PC-9 (cell line): ENCODE measurements around the gene ZBTB48. TPM values are rescaled to one million over a fixed set of nuclear protein-coding genes. Genes with fewer than 3 reads are reported as not detected.

Experiments used
- BruUV-seq: library from RNA; stranded (reverse); fragments of 400-500 nt; replicated peaks from 2 replicates; lab custom pipeline; 2021; lab: Mats Ljungman, UMichigan
- CTCF ChIA-PET: fragments of 300-600 bp; sonication (Branson Sonifier 250); formaldehyde crosslinking; loops from one replicate; lab custom pipeline; 2022; ENCODE audit warnings: antibody characterized with exemption; lab: Charles Lee
- POLR2A ChIA-PET: fragments of 300-600 bp; sonication (Branson Sonifier 250); formaldehyde crosslinking; loops from one replicate; lab custom pipeline; 2022; ENCODE audit warnings: antibody characterized with exemption; ENCODE audit not compliant: unreplicated experiment; lab: Charles Lee
- DNase-seq, 2 experiments: peaks; one replicate each; pipeline versions ENCODE4 v3.0.0 to v3.0.0-alpha.2; 2015 to 2022; ENCODE audit warnings: mixed read lengths in 1 of 2
- H2AFZ ChIP-seq: fragments of 200-600 bp; sonication (generic); 2 replicates; pipeline ENCODE4 v1.8.1; 2017; ENCODE audit warnings: antibody characterized with exemption
- H3F3A ChIP-seq: fragments of 200-600 bp; sonication (generic); 2 replicates; pipeline ENCODE4 v1.8.1; 2017; ENCODE audit warnings: antibody characterized with exemption, mild to moderate bottlenecking, low read depth; ENCODE audit not compliant: insufficient read depth
- H3K27ac ChIP-seq: fragments of 200-600 bp; sonication (generic); 2 replicates; pipeline ENCODE4 v1.6.1; 2016; ENCODE audit warnings: mixed run types
- H3K27me3 ChIP-seq: fragments of 200-600 bp; sonication (generic); 2 replicates; pipeline ENCODE4 v1.6.1; 2016; ENCODE audit warnings: low read depth, mixed run types; ENCODE audit not compliant: insufficient read depth
- H3K36me3 ChIP-seq: fragments of 200-600 bp; sonication (generic); 2 replicates; pipeline ENCODE4 v1.6.1; 2016; ENCODE audit warnings: low read depth, mixed run types
- H3K4me1 ChIP-seq: fragments of 200-600 bp; sonication (generic); replicated peaks from 2 replicates; pipeline ENCODE4 v1.6.1; 2016; ENCODE audit warnings: mixed run types; ENCODE audit not compliant: insufficient read depth
- H3K4me2 ChIP-seq: fragments of 200-600 bp; sonication (generic); 2 replicates; pipeline ENCODE4 v1.6.1; 2017; ENCODE audit warnings: mixed run types
- H3K4me3 ChIP-seq: fragments of 200-600 bp; sonication (generic); 2 replicates; pipeline ENCODE4 v1.6.1; 2016; ENCODE audit warnings: mixed run types
- H3K79me2 ChIP-seq: fragments of 200-600 bp; sonication (generic); 2 replicates; pipeline ENCODE4 v1.6.1; 2017; ENCODE audit warnings: low read depth, mixed run types
- H3K9me2 ChIP-seq: fragments of 200-600 bp; sonication (generic); 2 replicates; pipeline ENCODE4 v1.8.1; 2017; ENCODE audit warnings: mild to moderate bottlenecking; ENCODE audit not compliant: insufficient read depth
- H3K9me3 ChIP-seq: fragments of 200-600 bp; sonication (generic); 2 replicates; pipeline ENCODE4 v1.8.1; 2016; ENCODE audit warnings: low read depth; ENCODE audit not compliant: insufficient read depth
- H4K20me1 ChIP-seq: fragments of 200-600 bp; sonication (generic); 2 replicates; pipeline ENCODE4 v1.8.1; 2017; ENCODE audit not compliant: insufficient read depth
- EZH2 ChIP-seq: fragments of 200-600 bp; sonication (generic); IDR thresholded peaks from 2 replicates; pipeline ENCODE4 v1.8.0; 2017; ENCODE audit warnings: antibody characterized with exemption, low read depth
- intact Hi-C: fragments of 100-400 bp; cut with micrococcal nuclease; formaldehyde crosslinking; loops from one replicate; pipeline ENCODE4 v1.10.0; 2022; ENCODE audit not compliant: unreplicated experiment
- total RNA-seq: library from RNA; stranded (reverse); gene quantifications from 2 replicates; pipeline ENCODE4 v1.2.3, GENCODE V29; 2021
- TF ChIP-seq, protein P1 (sequence below): fragments of 200-600 bp; sonication (generic); conservative IDR thresholded peaks from 2 replicates; pipeline ENCODE4 v1.6.1; 2017; ENCODE audit warnings: mixed run types, antibody characterized with exemption, mild to moderate bottlenecking, moderate library complexity

ZBTB48 gene
- total RNA-seq, 1 experiment from 2014 or later, result 17.2 TPM

DNA sequence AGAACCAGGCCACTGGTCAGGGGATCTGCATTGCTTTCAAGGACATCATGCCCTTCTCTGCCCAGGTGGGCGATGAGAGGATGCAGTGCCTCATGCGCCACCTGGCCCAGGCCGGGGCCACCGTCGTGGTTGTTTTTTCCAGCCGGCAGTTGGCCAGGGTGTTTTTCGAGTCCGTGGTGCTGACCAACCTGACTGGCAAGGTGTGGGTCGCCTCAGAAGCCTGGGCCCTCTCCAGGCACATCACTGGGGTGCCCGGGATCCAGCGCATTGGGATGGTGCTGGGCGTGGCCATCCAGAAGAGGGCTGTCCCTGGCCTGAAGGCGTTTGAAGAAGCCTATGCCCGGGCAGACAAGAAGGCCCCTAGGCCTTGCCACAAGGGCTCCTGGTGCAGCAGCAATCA lies 5.0 kb upstream of the ZBTB48 start:
- no peak for DNase-seq
- no peak for TF ChIP-seq EZH2
- TF ChIP-seq, protein P1, sequence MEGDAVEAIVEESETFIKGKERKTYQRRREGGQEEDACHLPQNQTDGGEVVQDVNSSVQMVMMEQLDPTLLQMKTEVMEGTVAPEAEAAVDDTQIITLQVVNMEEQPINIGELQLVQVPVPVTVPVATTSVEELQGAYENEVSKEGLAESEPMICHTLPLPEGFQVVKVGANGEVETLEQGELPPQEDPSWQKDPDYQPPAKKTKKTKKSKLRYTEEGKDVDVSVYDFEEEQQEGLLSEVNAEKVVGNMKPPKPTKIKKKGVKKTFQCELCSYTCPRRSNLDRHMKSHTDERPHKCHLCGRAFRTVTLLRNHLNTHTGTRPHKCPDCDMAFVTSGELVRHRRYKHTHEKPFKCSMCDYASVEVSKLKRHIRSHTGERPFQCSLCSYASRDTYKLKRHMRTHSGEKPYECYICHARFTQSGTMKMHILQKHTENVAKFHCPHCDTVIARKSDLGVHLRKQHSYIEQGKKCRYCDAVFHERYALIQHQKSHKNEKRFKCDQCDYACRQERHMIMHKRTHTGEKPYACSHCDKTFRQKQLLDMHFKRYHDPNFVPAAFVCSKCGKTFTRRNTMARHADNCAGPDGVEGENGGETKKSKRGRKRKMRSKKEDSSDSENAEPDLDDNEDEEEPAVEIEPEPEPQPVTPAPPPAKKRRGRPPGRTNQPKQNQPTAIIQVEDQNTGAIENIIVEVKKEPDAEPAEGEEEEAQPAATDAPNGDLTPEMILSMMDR, result no peak
- Histone ChIP-seq H3K4me1 (no peaks in the 10 kb centered on the region), H3F3A (no peaks in the 10 kb centered on the region), H3K4me3 (no peak overlapping the region), H3K36me3 (no peaks in the 10 kb centered on the region), H4K20me1 (no peaks in the 10 kb centered on the region), H3K79me2 (no peaks in the 10 kb centered on the region), H3K9me2 (no peaks in the 10 kb centered on the region), H3K4me2 (no peak overlapping the region), H2AFZ (no peak overlapping the region), H3K27ac (no peak overlapping the region), H3K27me3 (peaks cover 5% of the 10 kb centered on the region; the same call in 1 of the 2 replicates), H3K9me3 (no peaks in the 10 kb centered on the region)
- ChIA-PET POLR2A (no interaction called here), CTCF (no interaction called here)
- intact Hi-C loops, result no loop called here
- BruUV-seq, result no TSS peak

DNA sequence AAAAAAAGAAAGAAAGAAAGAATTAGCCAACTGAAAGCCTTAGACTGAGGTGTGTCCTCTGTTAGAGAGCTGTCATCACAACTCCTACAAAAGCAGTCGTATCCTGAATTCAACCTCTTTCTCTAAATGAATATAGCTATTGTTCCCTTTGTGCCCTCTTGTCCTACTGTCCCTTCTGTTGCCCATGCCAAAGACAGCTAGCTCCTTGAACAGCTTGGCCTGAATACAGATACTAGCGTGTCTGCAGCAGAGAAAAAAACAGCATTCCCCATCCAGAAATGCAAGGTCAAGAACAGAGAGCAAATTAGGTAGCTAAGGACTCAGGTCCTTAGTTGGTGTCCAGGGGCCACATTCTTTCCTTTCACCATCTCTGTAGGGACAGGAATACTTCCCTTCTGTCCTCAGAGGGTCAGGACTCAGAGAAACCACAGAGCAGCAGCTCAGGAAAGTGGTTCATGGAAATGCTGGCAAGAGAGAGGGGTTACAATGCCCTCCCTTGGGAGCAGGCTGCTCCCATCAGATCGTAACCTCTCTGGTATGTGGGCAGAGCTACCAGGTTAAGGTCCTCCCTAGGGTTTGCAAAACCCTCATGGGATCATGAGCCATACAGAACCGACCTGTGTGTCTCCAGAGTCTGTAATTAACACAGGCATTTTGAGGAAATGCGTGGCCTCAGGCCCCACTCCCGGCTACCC lies 1.8 kb upstream of the ZBTB48 start:
- H3K27ac ChIP-seq, result no peak overlapping the region
- no peaks in the 10 kb centered on the region for H3K36me3 ChIP-seq
- H4K20me1 ChIP-seq, result no peaks in the 10 kb centered on the region
- no peak overlapping the region for H2AFZ ChIP-seq
- TF ChIP-seq EZH2, result no peak
- TF ChIP-seq, protein P1, result no peak
- no peak overlapping the region for H3K4me3 ChIP-seq
- no peaks in the 10 kb centered on the region for H3K9me3 ChIP-seq
- BruUV-seq, result no TSS peak
- H3K4me2 ChIP-seq, result no peak overlapping the region
- no peak for DNase-seq
- POLR2A ChIA-PET, result no interaction called here
- no peaks in the 10 kb centered on the region for H3F3A ChIP-seq
- no peaks in the 10 kb centered on the region for H3K9me2 ChIP-seq
- H3K79me2 ChIP-seq, result peaks cover 11% of the 10 kb centered on the region
- CTCF ChIA-PET, result no interaction called here
- peaks cover 8% of the 10 kb centered on the region for H3K4me1 ChIP-seq
- intact Hi-C loops, result no loop called here
- H3K27me3 ChIP-seq, result no peaks in the 10 kb centered on the region

DNA sequence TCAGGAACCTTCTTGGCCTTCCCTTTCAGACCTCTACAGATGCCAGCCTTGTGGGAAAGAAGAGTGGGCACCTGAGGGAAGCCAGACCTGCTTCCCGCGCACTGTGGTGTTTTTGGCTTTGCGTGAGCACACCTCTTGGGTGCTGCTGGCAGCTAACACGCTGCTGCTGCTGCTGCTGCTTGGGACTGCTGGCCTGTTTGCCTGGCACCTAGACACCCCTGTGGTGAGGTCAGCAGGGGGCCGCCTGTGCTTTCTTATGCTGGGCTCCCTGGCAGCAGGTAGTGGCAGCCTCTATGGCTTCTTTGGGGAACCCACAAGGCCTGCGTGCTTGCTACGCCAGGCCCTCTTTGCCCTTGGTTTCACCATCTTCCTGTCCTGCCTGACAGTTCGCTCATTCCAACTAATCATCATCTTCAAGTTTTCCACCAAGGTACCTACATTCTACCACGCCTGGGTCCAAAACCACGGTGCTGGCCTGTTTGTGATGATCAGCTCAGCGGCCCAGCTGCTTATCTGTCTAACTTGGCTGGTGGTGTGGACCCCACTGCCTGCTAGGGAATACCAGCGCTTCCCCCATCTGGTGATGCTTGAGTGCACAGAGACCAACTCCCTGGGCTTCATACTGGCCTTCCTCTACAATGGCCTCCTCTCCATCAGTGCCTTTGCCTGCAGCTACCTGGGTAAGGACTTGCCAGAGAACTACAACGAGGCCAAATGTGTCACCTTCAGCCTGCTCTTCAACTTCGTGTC lies 995 bp upstream of the ZBTB48 start:
- no peak for DNase-seq
- Histone ChIP-seq H3K4me3 (no peak overlapping the region), H3K79me2 (peaks cover 11% of the 10 kb centered on the region), H3F3A (no peaks in the 10 kb centered on the region), H4K20me1 (no peaks in the 10 kb centered on the region), H2AFZ (no peak overlapping the region), H3K4me2 (peak overlapping the region; percentile 90; the same call in 1 of the 2 replicates), H3K36me3 (no peaks in the 10 kb centered on the region), H3K4me1 (peaks cover 8% of the 10 kb centered on the region), H3K27me3 (no peaks in the 10 kb centered on the region), H3K9me2 (no peaks in the 10 kb centered on the region), H3K27ac (no peak overlapping the region), H3K9me3 (no peaks in the 10 kb centered on the region)
- CTCF ChIA-PET, result no interaction called here
- intact Hi-C loops, result loop anchor here (1.0 kb wide), 1 partner anchor 47 kb away; no protein-coding TSS in a partner anchor
- TF ChIP-seq, protein P1, result no peak
- no peak for TF ChIP-seq EZH2
- POLR2A ChIA-PET, result no interaction called here
- no TSS peak for BruUV-seq
